LNCAP (cell line): ENCODE measurements around the gene HSD17B2.

ENCODE experiments used
- TF ChIP-seq, protein P1 (sequence below): fragments of 450-650 bp; IDR thresholded peaks from 2 replicates; pipeline ENCODE4 v1.5.1; 2017; ENCODE audit warnings: mild to moderate bottlenecking

The HSD17B2 gene

DNA sequence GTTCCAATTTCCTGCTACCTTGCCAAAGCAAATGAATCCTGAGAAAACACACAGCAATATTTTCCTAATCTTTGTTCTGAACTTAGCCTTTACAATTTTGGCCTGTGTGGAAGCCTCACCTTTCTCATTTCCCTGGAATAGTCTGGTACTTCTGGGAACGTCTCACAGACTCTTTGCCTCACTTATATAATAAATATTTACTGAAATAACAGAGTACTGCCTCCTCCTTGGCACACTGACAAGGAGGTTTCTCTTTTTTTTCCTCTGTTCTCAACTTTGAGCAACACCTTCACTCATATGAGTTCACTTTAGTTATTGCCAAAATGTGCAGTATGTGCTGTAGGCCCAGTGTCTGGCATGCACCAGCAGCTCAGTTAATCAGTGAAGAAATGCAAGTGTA lies 37.3 kb downstream of the HSD17B2 start:
- TF ChIP-seq, protein P1, sequence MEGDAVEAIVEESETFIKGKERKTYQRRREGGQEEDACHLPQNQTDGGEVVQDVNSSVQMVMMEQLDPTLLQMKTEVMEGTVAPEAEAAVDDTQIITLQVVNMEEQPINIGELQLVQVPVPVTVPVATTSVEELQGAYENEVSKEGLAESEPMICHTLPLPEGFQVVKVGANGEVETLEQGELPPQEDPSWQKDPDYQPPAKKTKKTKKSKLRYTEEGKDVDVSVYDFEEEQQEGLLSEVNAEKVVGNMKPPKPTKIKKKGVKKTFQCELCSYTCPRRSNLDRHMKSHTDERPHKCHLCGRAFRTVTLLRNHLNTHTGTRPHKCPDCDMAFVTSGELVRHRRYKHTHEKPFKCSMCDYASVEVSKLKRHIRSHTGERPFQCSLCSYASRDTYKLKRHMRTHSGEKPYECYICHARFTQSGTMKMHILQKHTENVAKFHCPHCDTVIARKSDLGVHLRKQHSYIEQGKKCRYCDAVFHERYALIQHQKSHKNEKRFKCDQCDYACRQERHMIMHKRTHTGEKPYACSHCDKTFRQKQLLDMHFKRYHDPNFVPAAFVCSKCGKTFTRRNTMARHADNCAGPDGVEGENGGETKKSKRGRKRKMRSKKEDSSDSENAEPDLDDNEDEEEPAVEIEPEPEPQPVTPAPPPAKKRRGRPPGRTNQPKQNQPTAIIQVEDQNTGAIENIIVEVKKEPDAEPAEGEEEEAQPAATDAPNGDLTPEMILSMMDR: no peak

DNA sequence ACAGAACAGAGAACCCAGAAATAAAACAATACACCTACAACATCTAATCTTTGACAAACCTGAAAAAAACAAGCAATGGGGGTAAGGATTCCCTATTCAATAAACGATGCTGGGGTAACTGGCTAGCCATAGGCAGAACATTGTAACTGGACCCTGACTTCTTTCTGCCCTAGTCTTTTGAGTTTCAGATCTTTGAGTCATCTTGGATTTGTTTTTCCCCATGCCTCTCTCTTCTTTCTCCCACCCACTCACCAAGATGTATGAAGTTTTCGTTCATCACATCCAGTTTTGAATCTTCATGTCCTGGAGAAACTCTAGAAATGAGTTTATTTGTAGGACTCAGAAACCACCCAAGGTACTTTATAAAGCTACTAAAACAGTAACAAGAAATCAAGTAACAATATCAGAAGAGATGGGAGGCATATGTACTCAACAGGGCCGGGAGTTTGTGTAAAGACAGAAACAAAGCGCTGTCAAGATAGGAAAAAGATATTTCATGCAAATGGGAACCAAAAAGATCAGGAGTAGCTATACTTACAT lies 39.0 kb downstream of the HSD17B2 start:
- TF ChIP-seq, protein P1: no peak

DNA sequence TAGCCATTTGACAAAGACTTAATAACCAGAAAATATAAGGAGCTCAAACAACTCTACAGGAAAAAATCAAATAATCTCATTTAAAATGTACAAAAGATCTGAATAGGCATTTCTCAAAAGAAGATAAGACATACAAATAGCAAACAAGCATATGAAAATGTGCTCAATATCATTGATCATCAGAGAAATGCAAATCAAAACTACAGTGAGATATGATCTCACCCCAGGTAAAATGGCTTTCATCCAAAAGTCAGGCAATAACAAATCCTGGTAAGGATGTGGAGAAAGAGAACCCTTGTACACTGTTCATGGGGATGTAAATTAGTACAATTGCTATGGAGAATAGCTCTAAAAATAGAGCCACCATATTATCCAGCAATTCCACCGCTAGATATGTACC lies 43.1 kb downstream of the HSD17B2 start:
- TF ChIP-seq, protein P1: no peak

- TF ChIP-seq, protein P1: no peak
These were observed 44.8 kb downstream of the HSD17B2 start for GRCh38 chr16:82079892-82080291.

- TF ChIP-seq, protein P1: no peak
These were observed 46.2 kb downstream of the HSD17B2 start for GRCh38 chr16:82081264-82081663.

DNA sequence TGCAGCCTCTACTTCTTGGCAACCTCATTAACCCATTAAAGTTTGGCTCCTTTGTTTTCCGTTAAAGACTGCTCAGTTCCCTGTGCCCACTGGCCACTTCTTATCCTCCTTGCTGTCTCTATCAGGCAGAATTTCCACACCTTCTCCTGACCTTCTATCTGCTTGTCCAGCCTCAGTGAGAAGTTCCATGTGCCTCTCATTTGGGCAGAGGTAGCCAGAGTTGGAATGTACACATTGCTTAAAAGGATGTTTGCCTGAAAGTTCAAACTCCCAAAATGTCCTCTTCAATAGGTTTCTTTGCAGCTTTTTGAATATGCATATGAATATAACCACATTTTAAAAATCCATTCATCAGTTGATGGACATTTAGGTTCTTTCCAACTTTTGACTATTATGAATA lies 47.0 kb downstream of the HSD17B2 start:
- TF ChIP-seq, protein P1: no peak

DNA sequence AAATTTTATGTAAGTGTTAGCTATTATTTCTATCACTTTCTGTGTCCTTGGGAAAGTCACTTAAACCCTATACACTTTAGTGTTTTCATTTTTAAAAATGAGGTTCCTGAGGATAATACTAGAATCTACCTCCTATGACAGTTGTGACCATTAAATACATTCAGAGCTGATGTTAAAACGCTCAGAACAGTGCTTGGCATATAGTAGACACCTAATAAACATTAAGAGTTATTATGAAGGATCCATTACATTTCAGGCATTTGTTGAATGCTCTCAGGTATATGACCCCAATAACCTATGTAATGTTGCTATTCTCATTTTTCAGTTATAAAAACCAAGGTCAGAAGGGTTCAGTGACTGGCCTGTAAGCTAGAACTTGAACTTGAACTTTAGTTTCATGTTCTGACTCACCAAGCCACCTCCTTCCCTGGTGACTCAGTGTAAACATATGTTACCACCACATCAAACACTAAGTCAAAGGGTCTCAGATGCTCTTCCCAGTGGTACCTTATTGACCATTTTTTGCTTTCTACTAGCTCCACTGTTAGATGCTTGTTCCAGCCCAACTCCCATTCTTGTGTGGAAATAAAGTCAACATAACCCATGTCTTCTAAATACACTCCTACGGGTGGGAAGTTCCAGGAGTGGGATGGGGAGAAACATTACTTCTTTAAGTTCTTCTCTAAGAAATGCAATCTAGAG lies 47.6 kb downstream of the HSD17B2 start:
- TF ChIP-seq, protein P1: no peak
